Subcutaneous abdominal adipose tissue (tissue), 5 donors: ENCODE measurements around the gene RNF224.

Experiments
- H3K27ac ChIP-seq: one replicate; pipeline ENCODE4 v1.7.0; 2013; ENCODE audit warnings: low read depth, mild to moderate bottlenecking, inconsistent platforms, low read length, moderate library complexity
- H3K27me3 ChIP-seq, 5 donors: one replicate each; pipeline ENCODE4 v1.7.0; 2013; ENCODE audit warnings: low read length in 5 of 5, inconsistent platforms in 1 of 5; ENCODE audit not compliant: control insufficient read depth in 5 of 5, insufficient read depth in 4 of 5
- H3K36me3 ChIP-seq, 5 donors: one replicate each; pipeline ENCODE4 v1.7.0; 2013; ENCODE audit warnings: low read length in 5 of 5; ENCODE audit not compliant: control insufficient read depth in 5 of 5, insufficient read depth in 5 of 5
- H3K4me1 ChIP-seq, 5 donors: one replicate each; pipeline ENCODE4 v1.7.0; 2013; ENCODE audit warnings: low read length in 5 of 5, mild to moderate bottlenecking in 3 of 5, moderate library complexity in 1 of 5; ENCODE audit not compliant: control insufficient read depth in 5 of 5, insufficient read depth in 5 of 5
- H3K4me3 ChIP-seq, 5 donors: one replicate each; pipeline ENCODE4 v1.7.0; 2013; ENCODE audit warnings: low read length in 5 of 5, low read depth in 1 of 5
- H3K9ac ChIP-seq, 5 donors: one replicate each; pipeline ENCODE4 v1.7.0; 2013; ENCODE audit warnings: low read length in 5 of 5, mild to moderate bottlenecking in 4 of 5, moderate library complexity in 3 of 5
- H3K9me3 ChIP-seq, 5 donors: one replicate each; pipeline ENCODE4 v1.7.0; 2013; ENCODE audit warnings: low read length in 5 of 5; ENCODE audit not compliant: control insufficient read depth in 5 of 5
- donor health status: healthy.
- donor health status: healthy.
- donor health status: healthy.
- donor health status: healthy.
- donor health status: healthy.

The RNF224 gene

GRCh38 chr9:137227054-137227852, at the start of gene RNF224:
Gene RNF224, plus strand, starts transcription at chr9:137227502. Its CDS starts 834 bp downstream, at chr9:137228336.
- H3K27ac ChIP-seq, result no peak within 1 kb of the TSS
- peaks cover 0 to 15% (median 14%) of the 10 kb centered on the region in 5 donors for H3K4me1 ChIP-seq
- no peak within 1 kb of the TSS for H3K4me3 ChIP-seq
- H3K9ac ChIP-seq, result no peak within 1 kb of the TSS
- H3K36me3 ChIP-seq, result no peaks in the 10 kb centered on the region
- peaks cover 37 to 55% (median 52%) of the 10 kb centered on the region in 5 donors for H3K27me3 ChIP-seq
- no peaks in the 10 kb centered on the region for H3K9me3 ChIP-seq

GRCh38 chr9:137178201-137178938, 48.9 kb upstream of the RNF224 start:
- no peaks in the 10 kb centered on the region for H3K9me3 ChIP-seq

GRCh38 chr9:137178939-137179630, 48.2 kb upstream of the RNF224 start:
- Histone ChIP-seq H3K9ac (no peak overlapping the region), H3K27me3 (no peaks in the 10 kb centered on the region), H3K36me3 (peaks cover 0 to 71% (median 66%) of the 10 kb centered on the region in 5 donors), H3K27ac (no peak overlapping the region), H3K4me1 (peaks cover 0 to 4% (median 0%) of the 10 kb centered on the region in 5 donors), H3K4me3 (no peak overlapping the region), H3K9me3 (no peaks in the 10 kb centered on the region)

More at GRCh38 chr9:137178201-137178938, 48.9 kb upstream of the RNF224 start:
- peaks cover 0 to 5% (median 0%) of the 10 kb centered on the region in 5 donors for H3K27me3 ChIP-seq
- peaks cover 0 to 64% (median 59%) of the 10 kb centered on the region in 5 donors for H3K36me3 ChIP-seq
- no peak overlapping the region for H3K27ac ChIP-seq
- no peak overlapping the region for H3K4me3 ChIP-seq
- no peak overlapping the region for H3K9ac ChIP-seq
- H3K4me1 ChIP-seq, result peaks cover 0 to 4% (median 0%) of the 10 kb centered on the region in 5 donors

- Histone ChIP-seq H3K4me3 (no peak overlapping the region), H3K36me3 (peaks cover 0 to 78% (median 73%) of the 10 kb centered on the region in 5 donors), H3K27ac (no peak overlapping the region), H3K9ac (no peak overlapping the region), H3K9me3 (no peaks in the 10 kb centered on the region), H3K4me1 (peaks cover 0 to 5% (median 0%) of the 10 kb centered on the region in 5 donors), H3K27me3 (no peaks in the 10 kb centered on the region)
Measured at GRCh38 chr9:137179761-137180160, 47.5 kb upstream of the RNF224 start.

GRCh38 chr9:137180491-137180890, 46.8 kb upstream of the RNF224 start:
- Histone ChIP-seq H3K36me3 (peaks cover 0 to 85% (median 79%) of the 10 kb centered on the region in 5 donors), H3K27ac (no peak overlapping the region), H3K9ac (no peak overlapping the region), H3K27me3 (no peaks in the 10 kb centered on the region), H3K4me1 (peaks cover 0 to 10% (median 0%) of the 10 kb centered on the region in 5 donors), H3K9me3 (no peaks in the 10 kb centered on the region), H3K4me3 (no peak overlapping the region)

- Histone ChIP-seq H3K27ac (no peak overlapping the region), H3K4me3 (no peak overlapping the region), H3K4me1 (peaks cover 0 to 21% (median 10%) of the 10 kb centered on the region in 5 donors), H3K9ac (no peak overlapping the region), H3K27me3 (no peaks in the 10 kb centered on the region), H3K9me3 (no peaks in the 10 kb centered on the region), H3K36me3 (peaks cover 0 to 96% (median 85%) of the 10 kb centered on the region in 5 donors)
Measured at GRCh38 chr9:137181680-137182079, 45.6 kb upstream of the RNF224 start.

- H3K9me3 ChIP-seq, result no peaks in the 10 kb centered on the region
- no peak overlapping the region for H3K9ac ChIP-seq
- H3K27me3 ChIP-seq, result no peaks in the 10 kb centered on the region
- H3K27ac ChIP-seq, result no peak overlapping the region
- no peak overlapping the region for H3K4me3 ChIP-seq
- H3K4me1 ChIP-seq, result peaks cover 9 to 33% (median 22%) of the 10 kb centered on the region in 5 donors
- H3K36me3 ChIP-seq, result peaks cover 0 to 87% (median 82%) of the 10 kb centered on the region in 5 donors
Measured at GRCh38 chr9:137182836-137183235, 44.5 kb upstream of the RNF224 start.

- Histone ChIP-seq H3K4me3 (no peak overlapping the region), H3K27ac (no peak overlapping the region), H3K4me1 (peaks cover 9 to 39% (median 27%) of the 10 kb centered on the region in 5 donors), H3K27me3 (no peaks in the 10 kb centered on the region), H3K9me3 (no peaks in the 10 kb centered on the region), H3K9ac (no peak overlapping the region), H3K36me3 (peaks cover 0 to 74% (median 70%) of the 10 kb centered on the region in 5 donors)
Measured at GRCh38 chr9:137183980-137184595, 43.2 kb upstream of the RNF224 start.

GRCh38 chr9:137184881-137185660, 42.2 kb upstream of the RNF224 start:
- Histone ChIP-seq H3K4me3 (no peak overlapping the region), H3K36me3 (peaks cover 0 to 68% (median 64%) of the 10 kb centered on the region in 5 donors), H3K27me3 (no peaks in the 10 kb centered on the region)

More at GRCh38 chr9:137184881-137185660, 42.2 kb upstream of the RNF224 start:
- Histone ChIP-seq H3K9ac (no peak overlapping the region), H3K27ac (no peak overlapping the region), H3K4me1 (peaks cover 9 to 49% (median 37%) of the 10 kb centered on the region in 5 donors), H3K9me3 (no peaks in the 10 kb centered on the region)
